IMR-90 (cell line): ENCODE measurements around the gene RASGRF2. TPM values are rescaled to one million over a fixed set of nuclear protein-coding genes. Genes with fewer than 3 reads are reported as not detected.

ENCODE experiments used
- ATAC-seq: fragments of 200-7000 bp; cut with Tn5 transposase; 2 replicates; pipeline ENCODE4 v1.9.1; 2020; ENCODE audit warnings: low read depth, mild to moderate bottlenecking, moderate library complexity
- BruUV-seq: library from RNA; stranded (reverse); fragments of 400-500 nt; replicated peaks from 2 replicates; lab custom pipeline; 2021; lab: Mats Ljungman, UMichigan
- CTCF ChIA-PET: fragments of 300-600 bp; formaldehyde crosslinking; extraction: SDS; loops from one replicate; lab custom pipeline; 2021; ENCODE audit warnings: antibody characterized with exemption; lab: Yijun Ruan, JAX
- POLR2A ChIA-PET: fragments of 300-600 bp; sonication (Branson Sonifier 250); formaldehyde crosslinking; loops from one replicate; lab custom pipeline; 2022; ENCODE audit warnings: antibody characterized with exemption; ENCODE audit not compliant: unreplicated experiment; lab: Charles Lee
- DNase-seq: peaks from one replicate; pipeline ENCODE4 v3.0.0; 2013
- H2AFZ ChIP-seq: replicated peaks from 2 replicates; pipeline ENCODE3; 2013; ENCODE audit warnings: low read length, mild to moderate bottlenecking; ENCODE audit not compliant: poor library complexity
- H2AK5ac ChIP-seq: 2 replicates; pipeline ENCODE4 v1.6.1; 2013; ENCODE audit warnings: low read depth, low read length, inconsistent platforms
- H2AK9ac ChIP-seq: replicated peaks from 2 replicates; pipeline ENCODE3; 2013; ENCODE audit warnings: mild to moderate bottlenecking, low read depth, low read length, moderate library complexity; ENCODE audit not compliant: poor library complexity
- H2BK120ac ChIP-seq: 2 replicates; pipeline ENCODE4 v1.6.1; 2013; ENCODE audit warnings: low read depth, low read length, inconsistent platforms
- H2BK15ac ChIP-seq: 3 replicates; pipeline ENCODE4 v1.6.1; 2013; ENCODE audit warnings: low read depth, low read length, inconsistent platforms
- H2BK20ac ChIP-seq: 2 replicates; pipeline ENCODE4 v1.6.1; 2013; ENCODE audit warnings: low read depth, mild to moderate bottlenecking, inconsistent platforms, low read length, moderate library complexity
- H2BK5ac ChIP-seq: 2 replicates; pipeline ENCODE4 v1.6.1; 2013; ENCODE audit warnings: mild to moderate bottlenecking, low read depth, low read length, inconsistent platforms; ENCODE audit not compliant: poor library complexity, severe bottlenecking
- H3K14ac ChIP-seq: replicated peaks from 2 replicates; pipeline ENCODE4 v1.6.1; 2013; ENCODE audit warnings: low read depth, low read length, inconsistent platforms
- H3K18ac ChIP-seq: 2 replicates; pipeline ENCODE4 v1.6.1; 2013; ENCODE audit warnings: low read depth, low read length, control low read depth
- H3K23ac ChIP-seq: 2 replicates; pipeline ENCODE4 v1.6.1; 2013; ENCODE audit warnings: low read depth, low read length, inconsistent platforms
- H3K27ac ChIP-seq: 2 replicates; pipeline ENCODE4 v1.5.1; 2013; ENCODE audit warnings: mild to moderate bottlenecking, control low read depth, low read length; ENCODE audit not compliant: insufficient read depth
- H3K27me3 ChIP-seq: 2 replicates; pipeline ENCODE4 v1.6.1; 2013; ENCODE audit warnings: low read length; ENCODE audit not compliant: control insufficient read depth, insufficient read depth
- H3K36me3 ChIP-seq: 2 replicates; pipeline ENCODE4 v1.6.1; 2013; ENCODE audit warnings: low read length, mixed read lengths; ENCODE audit not compliant: control insufficient read depth, insufficient read depth
- H3K4ac ChIP-seq: 2 replicates; pipeline ENCODE4 v1.6.1; 2013; ENCODE audit warnings: low read depth, low read length, inconsistent platforms
- H3K4me1 ChIP-seq: 2 replicates; pipeline ENCODE4 v1.6.1; 2013; ENCODE audit warnings: low read length, mixed read lengths; ENCODE audit not compliant: control insufficient read depth, insufficient read depth
- H3K4me2 ChIP-seq: 2 replicates; pipeline ENCODE4 v1.6.1; 2013; ENCODE audit warnings: low read depth, mild to moderate bottlenecking, control low read depth, low read length, moderate library complexity
- H3K4me3 ChIP-seq: 2 replicates; pipeline ENCODE4 v1.5.1; 2013; ENCODE audit warnings: low read depth, mild to moderate bottlenecking, control low read depth, low read length, moderate library complexity; ENCODE audit not compliant: insufficient read depth
- H3K56ac ChIP-seq: 2 replicates; pipeline ENCODE4 v1.6.1; 2013; ENCODE audit warnings: low read length, inconsistent platforms; ENCODE audit not compliant: insufficient read depth; ENCODE audit errors: extremely low read depth
- H3K79me1 ChIP-seq, 2 experiments: 2 replicates each; pipeline ENCODE4 v1.6.1; 2013; ENCODE audit warnings: low read length in 2 of 2, inconsistent platforms in 1 of 2, low read depth in 1 of 2
- H3K9ac ChIP-seq: 2 replicates; pipeline ENCODE4 v1.6.1; 2013; ENCODE audit warnings: low read depth, low read length, control low read depth
- H3K9me1 ChIP-seq: 2 replicates; pipeline ENCODE4 v1.6.1; 2013; ENCODE audit warnings: low read length, inconsistent platforms; ENCODE audit not compliant: insufficient read depth
- H3K9me3 ChIP-seq: 2 replicates; pipeline ENCODE4 v1.6.1; 2013; ENCODE audit warnings: low read length; ENCODE audit not compliant: control insufficient read depth, insufficient read depth
- H4K20me1 ChIP-seq: 2 replicates; pipeline ENCODE4 v1.6.1; 2013; ENCODE audit warnings: low read length, inconsistent platforms; ENCODE audit not compliant: insufficient read depth
- H4K5ac ChIP-seq: 2 replicates; pipeline ENCODE4 v1.6.1; 2013; ENCODE audit warnings: mild to moderate bottlenecking, low read depth, low read length, control low read depth
- H4K8ac ChIP-seq, 2 experiments: 2 replicates each; pipeline ENCODE4 v1.6.1; 2013; ENCODE audit warnings: low read depth in 2 of 2, low read length in 2 of 2, control low read depth in 1 of 2, inconsistent platforms in 1 of 2
- H4K91ac ChIP-seq: 2 replicates; pipeline ENCODE4 v1.6.1; 2013; ENCODE audit warnings: low read depth, low read length, inconsistent platforms; ENCODE audit not compliant: insufficient read depth
- CEBPB ChIP-seq: IDR thresholded peaks from 2 replicates; pipeline ENCODE4 v1.6.1; 2012; ENCODE audit warnings: low read depth, low read length, improper control_type of control experiment
- CHD1 ChIP-seq: IDR thresholded peaks from 2 replicates; pipeline ENCODE4 v1.6.1; 2012; ENCODE audit warnings: low read depth, low read length, improper control_type of control experiment
- CTCF ChIP-seq: conservative IDR thresholded peaks from 2 replicates; pipeline ENCODE4 v1.5.1; 2012; ENCODE audit warnings: mild to moderate bottlenecking, low read depth, low read length, improper control_type of control experiment
- ELK1 ChIP-seq: fragments of 150-350 bp; IDR thresholded peaks from 2 replicates; pipeline ENCODE4 v1.6.1; 2016; ENCODE audit warnings: low read depth, mild to moderate bottlenecking, low read length, moderate library complexity, borderline replicate concordance
- FOS ChIP-seq: fragments of 150-350 bp; IDR thresholded peaks from 2 replicates; pipeline ENCODE4 v1.6.1; 2016; ENCODE audit warnings: low read depth, low read length
- MAZ ChIP-seq: IDR thresholded peaks from 2 replicates; pipeline ENCODE4 v1.6.1; 2012; ENCODE audit warnings: low read depth, mild to moderate bottlenecking, low read length, improper control_type of control experiment, moderate library complexity, borderline replicate concordance
- MXI1 ChIP-seq: IDR thresholded peaks from 2 replicates; pipeline ENCODE4 v1.6.1; 2012; ENCODE audit warnings: low read depth, mild to moderate bottlenecking, low read length, moderate library complexity, borderline replicate concordance
- NFE2L2 ChIP-seq: fragments of 150-350 bp; IDR thresholded peaks from 2 replicates; pipeline ENCODE4 v1.6.1; 2016; ENCODE audit warnings: low read depth, mild to moderate bottlenecking, low read length
- POLR2A ChIP-seq: IDR thresholded peaks from 2 replicates; pipeline ENCODE4 v1.6.1; 2012; ENCODE audit warnings: mild to moderate bottlenecking, low read depth, low read length
- RAD21 ChIP-seq: IDR thresholded peaks from 2 replicates; pipeline ENCODE4 v1.6.1; 2012; ENCODE audit warnings: low read length, improper control_type of control experiment
- RCOR1 ChIP-seq: IDR thresholded peaks from 2 replicates; pipeline ENCODE4 v1.6.1; 2012; ENCODE audit warnings: mild to moderate bottlenecking, low read length, improper control_type of control experiment; ENCODE audit not compliant: insufficient replicate concordance
- RFX5 ChIP-seq: IDR thresholded peaks from 2 replicates; pipeline ENCODE4 v1.8.0; 2012; ENCODE audit warnings: low read depth, mild to moderate bottlenecking, low read length, moderate library complexity
- SMC3 ChIP-seq: fragments of 150-350 bp; IDR thresholded peaks from 2 replicates; pipeline ENCODE4 v1.6.1; 2016; ENCODE audit warnings: low read depth, mild to moderate bottlenecking, antibody characterized with exemption, low read length, moderate library complexity
- USF2 ChIP-seq: fragments of 150-350 bp; IDR thresholded peaks from 2 replicates; pipeline ENCODE4 v1.6.1; 2017; ENCODE audit warnings: mild to moderate bottlenecking, antibody characterized with exemption, low read length, low read depth
- WGBS, 2 experiments: methylation state at CpG; one replicate each; pipeline versions ENCODE4 v1.1.5 to v1.1.7; 2013; ENCODE audit warnings: missing lambda C conversion rate in 2 of 2; ENCODE audit not compliant: insufficient read length in 1 of 2; ENCODE audit errors: extremely low coverage in 2 of 2; 5-methylcytosine and 5-hydroxymethylcytosine counted together
- dilution Hi-C: fragments of 300-500 bp; cut with HindIII; formaldehyde crosslinking; loops from one replicate; pipeline ENCODE4 v1.14.3; 2018; ENCODE audit warnings: low sequenced_read_pairs; ENCODE audit not compliant: unreplicated experiment
- in situ Hi-C: fragments of 300-500 bp; cut with MboI; formaldehyde crosslinking; loops from 3 replicates; pipeline ENCODE4 v1.14.3; 2019; ENCODE audit warnings: low sequenced_read_pairs, inconsistent platforms, mixed read lengths
- intact Hi-C: fragments of 100-400 bp; cut with micrococcal nuclease; formaldehyde crosslinking; loops from 2 replicates; pipeline ENCODE4 v1.10.0; 2022
- polyA plus RNA-seq, 3 experiments: library from polyadenylated mRNA; depleted of rRNA; stranded (reverse); fragments of >200 nt; gene quantifications; 2 replicates each; pipeline ENCODE4 v1.2.3, GENCODE V29; 2012; ENCODE audit warnings: low replicate concordance in 1 of 3
- total RNA-seq: library from RNA; depleted of rRNA; stranded (reverse); fragments of >200 nt; gene quantifications from 2 replicates; pipeline ENCODE4 v1.2.3, GENCODE V29; 2012

RASGRF2 gene
- total and polyA plus RNA-seq, 2 of the 4 experiments (the other 2 are of a cell fraction), result 2.9 to 5.0 TPM

GRCh38 chr5:81069990-81070389, 109.8 kb downstream of the RASGRF2 start:
- H2AK9ac ChIP-seq, result no peak overlapping the region
- H4K20me1 ChIP-seq, result no peaks in the 10 kb centered on the region
- H3K4me2 ChIP-seq, result no peak overlapping the region
- intact Hi-C loops, result loop anchor here (5.0 kb wide), 1 partner anchor 108 kb away; the partner anchor contains the start of gene RASGRF2
- in situ Hi-C loops, result no loop called here
- H4K8ac ChIP-seq, result no peak overlapping the region
- no peak overlapping the region for H2BK5ac ChIP-seq
- no peak overlapping the region for H3K23ac ChIP-seq
- TF ChIP-seq NFE2L2 (no peak), CEBPB (no peak), RCOR1 (no peak), CHD1 (no peak), USF2 (no peak), SMC3 (no peak), POLR2A (no peak), RAD21 (no peak), RFX5 (no peak), ELK1 (no peak), FOS (no peak), MXI1 (no peak), MAZ (no peak), CTCF (no peak)
- H2BK15ac ChIP-seq, result no peak overlapping the region
- H3K56ac ChIP-seq, result no peak overlapping the region
- H3K4me3 ChIP-seq, result no peak overlapping the region
- peaks cover 6% of the 10 kb centered on the region for H3K36me3 ChIP-seq
- H3K9ac ChIP-seq, result no peak overlapping the region
- dilution Hi-C loops, result no loop called here
- ChIA-PET CTCF (no interaction called here), POLR2A (no interaction called here)
- no peaks in the 10 kb centered on the region for H3K9me3 ChIP-seq
- H4K91ac ChIP-seq, result no peak overlapping the region
- H3K18ac ChIP-seq, result no peak overlapping the region
- H3K27me3 ChIP-seq, result no peaks in the 10 kb centered on the region
- DNase-seq, result no peak
- no peak overlapping the region for H3K4ac ChIP-seq
- H2BK120ac ChIP-seq, result no peak overlapping the region
- no peak overlapping the region for H3K14ac ChIP-seq
- H2AK5ac ChIP-seq, result no peak overlapping the region
- peaks cover 11% of the 10 kb centered on the region for H3K9me1 ChIP-seq
- H3K27ac ChIP-seq, result no peak overlapping the region
- H3K4me1 ChIP-seq, result peaks cover 5% of the 10 kb centered on the region
- WGBS, 2 experiments, result 95% methylated on average over 3 of the region's 4 CpGs; no CpG with 5 or more reads in 1 of the 2 experiments
- H2AFZ ChIP-seq, result no peak overlapping the region
- no peak overlapping the region for H2BK20ac ChIP-seq
- H4K5ac ChIP-seq, result no peak overlapping the region
- no TSS peak for BruUV-seq
- ATAC-seq, result no peak
- peaks cover 2 to 56% of the 10 kb centered on the region in 2 experiments; a peak in 2 of 4 replicates for H3K79me1 ChIP-seq
